K562 (cell line): Measurements from ENCODE around the gene ADAMTS20. TPM values are rescaled to one million over a fixed set of nuclear protein-coding genes. Genes with fewer than 3 reads are reported as not detected.

Source experiments
- ATAC-seq: fragments of 200-7000 bp; cut with Tn5 transposase; 3 replicates; pipeline ENCODE4 v1.9.1; 2020; ENCODE audit warnings: moderate library complexity
- BruUV-seq: library from RNA; stranded (reverse); fragments of 400-500 nt; replicated peaks from 2 replicates; lab custom pipeline; 2021; lab: Mats Ljungman, UMichigan
- CTCF ChIA-PET: fragments of 300-600 bp; formaldehyde crosslinking; extraction: SDS; loops from one replicate; lab custom pipeline; 2021; ENCODE audit warnings: low intra/inter-chr PET ratio; lab: Yijun Ruan, JAX
- POLR2A ChIA-PET: fragments of 300-600, 350-650 bp; sonication (Branson Sonifier 250); formaldehyde crosslinking; extraction: SDS; loops from one replicate; lab custom pipeline; 2021; ENCODE audit warnings: antibody characterized with exemption, inconsistent platforms; lab: Yijun Ruan, JAX
- DNase-seq, 4 experiments: peaks; one replicate each; pipeline versions ENCODE4 v3.0.0 to v3.0.0-alpha.2; 2011 to 2018; ENCODE audit warnings: low spot score in 3 of 4, mixed read lengths in 3 of 4; ENCODE audit errors: extremely low read depth in 1 of 4
- FAIRE-seq: peaks from 2 replicates; lab custom pipeline; 2011; peaks lifted over from hg19 to GRCh38; lab: Jason Lieb, UNC
- H2AFZ ChIP-seq: 2 replicates; pipeline ENCODE4 v1.6.0; 2011; ENCODE audit warnings: low read depth, low read length, control low read depth, inconsistent platforms
- H3K27ac ChIP-seq: fragments of 200-600 bp; 3 replicates; pipeline ENCODE4 v1.8.0; 2011; ENCODE audit warnings: low read depth, mild to moderate bottlenecking, control low read depth, inconsistent platforms, low read length, moderate library complexity, mixed read lengths; ENCODE audit errors: extremely low read depth
- H3K27me3 ChIP-seq, 2 experiments: fragments of 300-600 bp in 1 of 2; 2 replicates in 1 of 2; 3 replicates in 1 of 2; pipeline versions ENCODE4 v1.6.0 to v1.8.0; 2011; ENCODE audit warnings: inconsistent platforms in 2 of 2, low read length in 2 of 2, mild to moderate bottlenecking in 1 of 2, mixed read lengths in 1 of 2, moderate library complexity in 1 of 2; ENCODE audit not compliant: control insufficient read depth in 2 of 2, insufficient read depth in 2 of 2
- H3K36me3 ChIP-seq: fragments of 300-600 bp; 3 replicates; pipeline ENCODE4 v1.8.0; 2011; ENCODE audit warnings: mild to moderate bottlenecking, low read length, inconsistent platforms; ENCODE audit not compliant: control insufficient read depth, insufficient read depth
- H3K4me1 ChIP-seq, 2 experiments: fragments of 200-600 bp in 1 of 2; replicated peaks in 1 of 2; 2 replicates in 1 of 2; 3 replicates in 1 of 2; pipeline versions ENCODE4 v1.5.1 to v1.8.0; 2011; ENCODE audit warnings: inconsistent platforms in 2 of 2, low read length in 2 of 2, mild to moderate bottlenecking in 1 of 2, mixed read lengths in 1 of 2, moderate library complexity in 1 of 2; ENCODE audit not compliant: control insufficient read depth in 2 of 2, insufficient read depth in 2 of 2
- H3K4me2 ChIP-seq: 2 replicates; pipeline ENCODE4 v1.6.1; 2011; ENCODE audit warnings: low read length, control low read depth, inconsistent platforms, mixed read lengths; ENCODE audit not compliant: insufficient read depth
- H3K4me3 ChIP-seq: fragments of 200-600 bp; sonication (generic), shearing (Covaris generic); 2 replicates; pipeline ENCODE4 v1.5.1; 2016; ENCODE audit warnings: control low read depth, inconsistent platforms
- H3K79me2 ChIP-seq: fragments of 200-600 bp; 3 replicates; pipeline ENCODE4 v1.8.0; 2011; ENCODE audit warnings: low read length, inconsistent platforms; ENCODE audit not compliant: control insufficient read depth, insufficient read depth
- H3K9ac ChIP-seq, 2 experiments: 2 replicates each; pipeline versions ENCODE4 v1.6.0 to v1.6.1; 2011; ENCODE audit warnings: low read depth in 2 of 2, low read length in 2 of 2, control low read depth in 1 of 2, inconsistent platforms in 1 of 2, mild to moderate bottlenecking in 1 of 2, mixed read lengths in 1 of 2; ENCODE audit not compliant: insufficient read depth in 1 of 2
- H3K9me1 ChIP-seq: one replicate; pipeline ENCODE4 v1.6.0; 2011; ENCODE audit warnings: inconsistent platforms, mild to moderate bottlenecking, low read length, moderate library complexity; ENCODE audit not compliant: control insufficient read depth, insufficient read depth
- H3K9me3 ChIP-seq: replicated peaks from 2 replicates; pipeline ENCODE4 v1.5.1; 2011; ENCODE audit warnings: low read depth, low read length, inconsistent platforms; ENCODE audit not compliant: control insufficient read depth, insufficient read depth
- H4K20me1 ChIP-seq: replicated peaks from 2 replicates; pipeline ENCODE4 v1.6.1; 2011; ENCODE audit warnings: low read length, inconsistent platforms, mixed read lengths; ENCODE audit not compliant: control insufficient read depth, insufficient read depth
- ATF7 ChIP-seq: fragments of 450-650 bp; IDR thresholded peaks from 2 replicates; pipeline ENCODE4 v1.7.1; 2014; ENCODE audit warnings: mild to moderate bottlenecking, moderate library complexity
- ETV1 ChIP-seq: fragments of 450-650 bp; conservative IDR thresholded peaks from 2 replicates; pipeline ENCODE4 v1.6.1; 2016; ENCODE audit warnings: missing genetic modification characterization, control low read depth, low read depth, missing compliant biosample characterization
- HDAC8 ChIP-seq: fragments of 450-650 bp; IDR thresholded peaks from 2 replicates; pipeline ENCODE4 v1.6.1; 2016; ENCODE audit warnings: mild to moderate bottlenecking, missing genetic modification characterization, moderate library complexity, missing compliant biosample characterization
- HOMEZ ChIP-seq: fragments of 250-450 bp; sonication (Bioruptor Pico); IDR thresholded peaks from 2 replicates; pipeline ENCODE4 v1.4.0; 2020; ENCODE audit warnings: mild to moderate bottlenecking, moderate library complexity
- NCOA1 ChIP-seq: fragments of 450-650 bp; IDR thresholded peaks from 2 replicates; pipeline ENCODE4 v1.6.1; 2016; ENCODE audit warnings: low read depth
- NR2F6 ChIP-seq: fragments of 450-650 bp; formaldehyde crosslinking; IDR thresholded peaks from 2 replicates; pipeline ENCODE4 v1.4.0; 2020; ENCODE audit warnings: mild to moderate bottlenecking
- RFX7 ChIP-seq: fragments of 250-450 bp; sonication (Bioruptor Pico); IDR thresholded peaks from 2 replicates; pipeline ENCODE4 v1.5.1; 2021; ENCODE audit warnings: mild to moderate bottlenecking
- SIN3A ChIP-seq, 2 experiments: fragments of 150-350 bp in 1 of 2; IDR thresholded peaks; 2 replicates each; pipeline ENCODE4 v1.6.1; 2011 to 2016; ENCODE audit warnings: borderline replicate concordance in 2 of 2, low read depth in 2 of 2, low read length in 2 of 2, mild to moderate bottlenecking in 2 of 2, moderate library complexity in 2 of 2; ENCODE audit not compliant: control insufficient read depth in 1 of 2
- THRAP3 ChIP-seq: fragments of 450-650 bp; IDR thresholded peaks from 2 replicates; pipeline ENCODE4 v1.6.1; 2016; ENCODE audit warnings: mild to moderate bottlenecking, inconsistent platforms, borderline replicate concordance
- ZNF134 ChIP-seq: fragments of 250-450 bp; sonication (Bioruptor Pico); conservative IDR thresholded peaks from 2 replicates; pipeline ENCODE4 v1.4.0; 2020
- ZNF140 ChIP-seq: fragments of 250-450 bp; sonication (Bioruptor Pico); IDR thresholded peaks from 2 replicates; pipeline ENCODE4 v1.8.0; 2021; ENCODE audit warnings: moderate library complexity, mild to moderate bottlenecking, inconsistent platforms
- ZNF75A ChIP-seq: fragments of 450-650 bp; formaldehyde crosslinking; IDR thresholded peaks from 2 replicates; pipeline ENCODE4 v1.4.0; 2020; ENCODE audit warnings: mild to moderate bottlenecking
- ZZZ3 ChIP-seq: fragments of 450-650 bp; IDR thresholded peaks from 2 replicates; pipeline ENCODE4 v1.6.1; 2016; ENCODE audit warnings: antibody characterized with exemption, mild to moderate bottlenecking, moderate library complexity
- WGBS: fragments of 100-300 bp; shearing (Covaris generic); methylation state at CpG from one replicate; pipeline ENCODE4 v1.1.6; 2016; ENCODE audit warnings: low coverage, mixed read lengths; ENCODE audit not compliant: insufficient coverage; ENCODE audit errors: missing lambda C conversion rate; 5-methylcytosine and 5-hydroxymethylcytosine counted together
- in situ Hi-C: fragments of 300-500 bp; cut with MboI; formaldehyde crosslinking; loops from 4 replicates; pipeline ENCODE4 v1.15.0; 2018; ENCODE audit warnings: inconsistent platforms, mixed read lengths
- intact Hi-C: fragments of 100-400 bp; cut with micrococcal nuclease; formaldehyde crosslinking; loops from 2 replicates; pipeline ENCODE4 v1.14.2; 2022
- polyA plus RNA-seq, 8 experiments: library from polyadenylated mRNA; depleted of rRNA in 4 of 8; stranded (reverse) in 5 of 8; unstranded in 3 of 8; fragments of >200 nt; fragmentation: Nextera tagmentation in 2 of 8; fragmentation: Illumina TruSeq in 1 of 8; extraction: Ambion mirVana in 2 of 8; extraction: Trizol in 1 of 8; gene quantifications; 2 replicates each; pipeline versions ENCODE4 v1.2.1 to v1.2.3, GENCODE V29; 2011 to 2014; ENCODE audit warnings: inconsistent platforms in 1 of 8, missing spikeins in 1 of 8
- total RNA-seq, 7 experiments: library from RNA; depleted of rRNA in 6 of 7; stranded (reverse); fragments of >200 nt in 6 of 7; fragmentation: Illumina TruSeq in 2 of 7; extraction: Trizol in 2 of 7; gene quantifications; 2 replicates each; pipeline versions ENCODE4 v1.2.1 to v1.2.3, GENCODE V29; 2011 to 2021; ENCODE audit warnings: low replicate concordance in 1 of 7
- TF ChIP-seq, protein P1 (sequence below): sonication (generic); formaldehyde crosslinking; IDR thresholded peaks from 2 replicates; pipeline ENCODE4 v1.8.0; 2022; ENCODE audit warnings: missing genetic modification reagents, mild to moderate bottlenecking, moderate library complexity, borderline replicate concordance

The ADAMTS20 gene
- total and polyA plus RNA-seq, 9 of the 15 experiments (the other 6 are each of a cell fraction or from before 2014, with no cell fraction given), result 0.01 to 0.84 (median 0.07) TPM; not detected in 2

DNA sequence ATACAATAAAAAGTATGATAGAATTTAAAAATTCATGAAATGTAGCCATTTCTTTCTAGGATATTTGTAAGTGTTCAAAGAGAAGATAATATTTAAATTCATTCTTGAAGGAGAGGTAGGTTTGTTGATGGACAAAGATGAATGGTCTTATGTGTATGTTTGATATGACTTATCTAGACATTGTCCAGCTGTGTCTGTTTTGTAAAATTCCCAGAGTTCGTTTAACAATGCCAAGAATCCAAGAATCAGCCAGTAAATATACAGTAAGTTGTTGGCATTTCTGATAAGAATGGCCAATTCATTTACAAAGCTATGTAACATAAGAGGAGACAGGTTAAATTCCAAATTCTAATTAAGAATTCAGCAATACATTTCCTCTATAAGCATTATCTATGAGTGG lies 150.9 kb downstream of the ADAMTS20 start:
- no peak for ATAC-seq

More for the DNA sequence above, 150.9 kb downstream of the ADAMTS20 start:
- Histone ChIP-seq H3K27me3 (no peaks in the 10 kb centered on the region), H4K20me1 (no peaks in the 10 kb centered on the region), H3K36me3 (no peaks in the 10 kb centered on the region), H2AFZ (no peak overlapping the region), H3K4me3 (no peak overlapping the region), H3K9me3 (no peaks in the 10 kb centered on the region), H3K4me1 (no peaks in the 10 kb centered on the region), H3K9ac (no peak overlapping the region), H3K27ac (no peak overlapping the region), H3K9me1 (no peaks in the 10 kb centered on the region), H3K79me2 (no peaks in the 10 kb centered on the region), H3K4me2 (no peak overlapping the region)
- FAIRE-seq, result no peak
- POLR2A ChIA-PET, result no interaction called here
- no TSS peak for BruUV-seq
- CTCF ChIA-PET, result no interaction called here
- TF ChIP-seq, protein P1, sequence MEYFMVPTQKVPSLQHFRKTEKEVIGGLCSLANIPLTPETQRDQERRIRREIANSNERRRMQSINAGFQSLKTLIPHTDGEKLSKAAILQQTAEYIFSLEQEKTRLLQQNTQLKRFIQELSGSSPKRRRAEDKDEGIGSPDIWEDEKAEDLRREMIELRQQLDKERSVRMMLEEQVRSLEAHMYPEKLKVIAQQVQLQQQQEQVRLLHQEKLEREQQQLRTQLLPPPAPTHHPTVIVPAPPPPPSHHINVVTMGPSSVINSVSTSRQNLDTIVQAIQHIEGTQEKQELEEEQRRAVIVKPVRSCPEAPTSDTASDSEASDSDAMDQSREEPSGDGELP (CRISPR knock-in tag), result no peak
- TF ChIP-seq THRAP3 (no peak), NR2F6 (CRISPR knock-in tag) (no peak), ZNF140 (CRISPR knock-in tag) (no peak), ZZZ3 (no peak), ZNF75A (CRISPR knock-in tag) (no peak), HDAC8 (tag) (no peak), NCOA1 (no peak), ATF7 (no peak), HOMEZ (CRISPR knock-in tag) (no peak), SIN3A (IDR thresholded peaks at IDR 0.05; ENCODE audit: borderline replicate concordance in 2 of 2, control insufficient read depth in 1 of 2, low read depth in 2 of 2, low read length in 2 of 2) (no peak), ETV1 (no peak), ZNF134 (CRISPR knock-in tag) (no peak), RFX7 (no peak)
- intact Hi-C loops (no loop called here), in situ Hi-C loops (no loop called here)
- no peak for DNase-seq
- 0% methylated on average over 1 of the region's 1 CpG for WGBS
